HEK293 (cell line): ENCODE measurements around the gene PPIP5K2.

Source experiments
- AEBP2 ChIP-seq: fragments of 450-650 bp; formaldehyde crosslinking; IDR thresholded peaks from 2 replicates; pipeline ENCODE4 v1.5.1; 2016; ENCODE audit warnings: missing biosample characterization, missing genetic modification characterization, borderline replicate concordance
- CTCF ChIP-seq: fragments of 450-650 bp; formaldehyde crosslinking; IDR thresholded peaks from 2 replicates; pipeline ENCODE4 v1.5.1; 2016; ENCODE audit warnings: missing biosample characterization, missing genetic modification characterization
- KLF8 ChIP-seq: fragments of 450-650 bp; formaldehyde crosslinking; IDR thresholded peaks from 2 replicates; pipeline ENCODE4 v1.5.1; 2016; ENCODE audit warnings: missing biosample characterization, missing genetic modification characterization
- SP3 ChIP-seq: fragments of 450-650 bp; formaldehyde crosslinking; IDR thresholded peaks from 2 replicates; pipeline ENCODE4 v1.5.1; 2016; ENCODE audit warnings: missing biosample characterization, missing genetic modification characterization
- ZFHX2 ChIP-seq: fragments of 450-650 bp; formaldehyde crosslinking; conservative IDR thresholded peaks from 2 replicates; pipeline ENCODE4 v1.5.1; 2016; ENCODE audit warnings: missing biosample characterization, missing genetic modification characterization
- ZNF10 ChIP-seq: fragments of 450-650 bp; formaldehyde crosslinking; IDR thresholded peaks from 2 replicates; pipeline ENCODE4 v1.5.1; 2017; ENCODE audit warnings: missing biosample characterization, missing genetic modification characterization
- ZNF133 ChIP-seq: fragments of 450-650 bp; formaldehyde crosslinking; IDR thresholded peaks from 2 replicates; pipeline ENCODE4 v1.5.1; 2016; ENCODE audit warnings: missing biosample characterization, missing genetic modification characterization
- ZNF239 ChIP-seq: fragments of 450-650 bp; formaldehyde crosslinking; IDR thresholded peaks from 2 replicates; pipeline ENCODE4 v1.5.1; 2016; ENCODE audit warnings: missing biosample characterization, missing genetic modification characterization
- ZNF302 ChIP-seq: fragments of 450-650 bp; formaldehyde crosslinking; IDR thresholded peaks from 2 replicates; pipeline ENCODE4 v1.5.1; 2016; ENCODE audit warnings: missing biosample characterization, missing genetic modification characterization, low read depth
- ZNF324 ChIP-seq: fragments of 450-650 bp; formaldehyde crosslinking; IDR thresholded peaks from 2 replicates; pipeline ENCODE4 v1.5.1; 2016; ENCODE audit warnings: missing biosample characterization, missing genetic modification characterization
- ZNF354C ChIP-seq: fragments of 450-650 bp; formaldehyde crosslinking; IDR thresholded peaks from 2 replicates; pipeline ENCODE4 v1.5.1; 2016; ENCODE audit warnings: missing biosample characterization, missing genetic modification characterization, low read depth, borderline replicate concordance
- ZNF416 ChIP-seq: fragments of 450-650 bp; formaldehyde crosslinking; IDR thresholded peaks from 2 replicates; pipeline ENCODE4 v1.5.1; 2016; ENCODE audit warnings: missing biosample characterization, missing genetic modification characterization
- ZNF518A ChIP-seq: fragments of 450-650 bp; formaldehyde crosslinking; conservative IDR thresholded peaks from 2 replicates; pipeline ENCODE4 v1.5.1; 2016; ENCODE audit warnings: low read depth, missing biosample characterization, missing genetic modification characterization
- ZNF529 ChIP-seq: fragments of 450-650 bp; formaldehyde crosslinking; IDR thresholded peaks from 2 replicates; pipeline ENCODE4 v1.5.1; 2017; ENCODE audit warnings: missing genetic modification characterization, missing biosample characterization; ENCODE audit not compliant: insufficient replicate concordance
- ZNF544 ChIP-seq: fragments of 450-650 bp; formaldehyde crosslinking; IDR thresholded peaks from 2 replicates; pipeline ENCODE4 v1.5.0; 2017; ENCODE audit warnings: missing biosample characterization, missing genetic modification characterization
- ZNF561 ChIP-seq: fragments of 450-650 bp; IDR thresholded peaks from 2 replicates; pipeline ENCODE4 v1.5.1; 2018; ENCODE audit warnings: missing biosample characterization, missing genetic modification characterization, borderline replicate concordance
- ZNF580 ChIP-seq: fragments of 450-650 bp; formaldehyde crosslinking; IDR thresholded peaks from 2 replicates; pipeline ENCODE4 v1.5.1; 2016; ENCODE audit warnings: missing biosample characterization, missing genetic modification characterization
- ZNF621 ChIP-seq: fragments of 450-650 bp; formaldehyde crosslinking; IDR thresholded peaks from 2 replicates; pipeline ENCODE4 v1.5.1; 2017; ENCODE audit warnings: missing biosample characterization, missing genetic modification characterization
- ZNF626 ChIP-seq: fragments of 450-650 bp; sonication (Bioruptor Pico); formaldehyde crosslinking; IDR thresholded peaks from 2 replicates; pipeline ENCODE4 v1.5.1; 2018; ENCODE audit warnings: missing biosample characterization, missing genetic modification characterization, inconsistent platforms
- ZNF639 ChIP-seq: fragments of 450-650 bp; formaldehyde crosslinking; IDR thresholded peaks from 2 replicates; pipeline ENCODE4 v1.5.1; 2016; ENCODE audit warnings: missing biosample characterization, missing genetic modification characterization
- ZNF654 ChIP-seq: fragments of 450-650 bp; formaldehyde crosslinking; IDR thresholded peaks from 2 replicates; pipeline ENCODE4 v1.5.1; 2016; ENCODE audit warnings: low read depth, missing biosample characterization, missing genetic modification characterization
- ZNF670 ChIP-seq: fragments of 450-650 bp; formaldehyde crosslinking; IDR thresholded peaks from 2 replicates; pipeline ENCODE4 v1.5.1; 2016; ENCODE audit warnings: missing biosample characterization, missing genetic modification characterization, low read depth
- ZNF701 ChIP-seq: fragments of 450-650 bp; formaldehyde crosslinking; IDR thresholded peaks from 2 replicates; pipeline ENCODE4 v1.5.1; 2016; ENCODE audit warnings: missing biosample characterization, missing genetic modification characterization
- ZNF704 ChIP-seq: fragments of 450-650 bp; formaldehyde crosslinking; IDR thresholded peaks from 2 replicates; pipeline ENCODE4 v1.5.1; 2016; ENCODE audit warnings: missing biosample characterization, missing genetic modification characterization
- ZNF791 ChIP-seq: fragments of 450-650 bp; formaldehyde crosslinking; IDR thresholded peaks from 2 replicates; pipeline ENCODE4 v1.5.1; 2016; ENCODE audit warnings: missing biosample characterization, missing genetic modification characterization
- ZSCAN30 ChIP-seq: fragments of 450-650 bp; IDR thresholded peaks from 2 replicates; pipeline ENCODE4 v1.5.1; 2018; ENCODE audit warnings: missing biosample characterization, mild to moderate bottlenecking, missing genetic modification characterization, moderate library complexity
- TF ChIP-seq, protein P1 (sequence below): fragments of 450-650 bp; formaldehyde crosslinking; IDR thresholded peaks from 2 replicates; pipeline ENCODE4 v1.5.0; 2017; ENCODE audit warnings: missing biosample characterization, missing genetic modification characterization, borderline replicate concordance

Gene PPIP5K2

GRCh38 chr5:103259705-103260355 lies 139.7 kb downstream of the PPIP5K2 start (continued):
- no peak for TF ChIP-seq ZNF239 (tag by site-specific recombination)
- TF ChIP-seq CTCF (tag by site-specific recombination) = peak; percentile 40; the same call in 1 of the 2 replicates
- no peak for TF ChIP-seq KLF8 (tag by site-specific recombination)
- TF ChIP-seq ZNF518A (tag by site-specific recombination) = no peak
- TF ChIP-seq ZNF354C = no peak
- TF ChIP-seq AEBP2 (tag by site-specific recombination) = no peak
- no peak for TF ChIP-seq ZNF701 (tag by site-specific recombination)
- TF ChIP-seq, protein P1, sequence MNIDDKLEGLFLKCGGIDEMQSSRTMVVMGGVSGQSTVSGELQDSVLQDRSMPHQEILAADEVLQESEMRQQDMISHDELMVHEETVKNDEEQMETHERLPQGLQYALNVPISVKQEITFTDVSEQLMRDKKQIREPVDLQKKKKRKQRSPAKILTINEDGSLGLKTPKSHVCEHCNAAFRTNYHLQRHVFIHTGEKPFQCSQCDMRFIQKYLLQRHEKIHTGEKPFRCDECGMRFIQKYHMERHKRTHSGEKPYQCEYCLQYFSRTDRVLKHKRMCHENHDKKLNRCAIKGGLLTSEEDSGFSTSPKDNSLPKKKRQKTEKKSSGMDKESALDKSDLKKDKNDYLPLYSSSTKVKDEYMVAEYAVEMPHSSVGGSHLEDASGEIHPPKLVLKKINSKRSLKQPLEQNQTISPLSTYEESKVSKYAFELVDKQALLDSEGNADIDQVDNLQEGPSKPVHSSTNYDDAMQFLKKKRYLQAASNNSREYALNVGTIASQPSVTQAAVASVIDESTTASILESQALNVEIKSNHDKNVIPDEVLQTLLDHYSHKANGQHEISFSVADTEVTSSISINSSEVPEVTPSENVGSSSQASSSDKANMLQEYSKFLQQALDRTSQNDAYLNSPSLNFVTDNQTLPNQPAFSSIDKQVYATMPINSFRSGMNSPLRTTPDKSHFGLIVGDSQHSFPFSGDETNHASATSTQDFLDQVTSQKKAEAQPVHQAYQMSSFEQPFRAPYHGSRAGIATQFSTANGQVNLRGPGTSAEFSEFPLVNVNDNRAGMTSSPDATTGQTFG = no peak
- TF ChIP-seq ZNF626 = no peak
- TF ChIP-seq ZNF670 (tag by site-specific recombination) = no peak
- no peak for TF ChIP-seq SP3 (tag by site-specific recombination)
- TF ChIP-seq ZNF704 = no peak
- TF ChIP-seq ZFHX2 (tag by site-specific recombination) = no peak
- no peak for TF ChIP-seq ZNF416 (tag by site-specific recombination)
- TF ChIP-seq ZNF580 (tag by site-specific recombination) = no peak
- no peak for TF ChIP-seq ZNF561 (tag by site-specific recombination)
- no peak for TF ChIP-seq ZNF324
- TF ChIP-seq ZNF544 (tag by site-specific recombination) = no peak
- no peak for TF ChIP-seq ZSCAN30 (tag by site-specific recombination)
- no peak for TF ChIP-seq ZNF302 (tag by site-specific recombination)
- no peak for TF ChIP-seq ZNF621 (tag by site-specific recombination)
- no peak for TF ChIP-seq ZNF654
- no peak for TF ChIP-seq ZNF133 (tag by site-specific recombination)
- no peak for TF ChIP-seq ZNF791 (tag by site-specific recombination)
- TF ChIP-seq ZNF529 = no peak
- no peak for TF ChIP-seq ZNF639 (tag by site-specific recombination)
- TF ChIP-seq ZNF10 = no peak
